Cardiac muscle cell (in vitro differentiated cells and primary cell): Measurements from ENCODE around the gene STAM. TPM values are rescaled to one million over a fixed set of nuclear protein-coding genes. Genes with fewer than 3 reads are reported as not detected.

Experiments used
- DNase-seq, 2 donors: peaks; one replicate each; pipeline versions ENCODE4 v3.0.0 to v3.0.0-alpha.2; 2010 to 2017; ENCODE audit warnings: low read depth in 1 of 2, low spot score in 1 of 2
- H3K27ac ChIP-seq: fragments of 200-600 bp; sonication (generic); 2 replicates; pipeline ENCODE4 v1.5.1; 2016
- H3K27me3 ChIP-seq: fragments of 200-600 bp; sonication (generic); 2 replicates; pipeline ENCODE4 v1.6.0; 2016; ENCODE audit warnings: control low read depth
- H3K36me3 ChIP-seq: fragments of 200-600 bp; sonication (generic); 2 replicates; pipeline ENCODE4 v1.5.1; 2016; ENCODE audit warnings: control low read depth
- H3K4me1 ChIP-seq: fragments of 200-600 bp; sonication (generic); 2 replicates; pipeline ENCODE4 v1.8.1; 2017; ENCODE audit warnings: low read depth, mild to moderate bottlenecking, mixed run types
- H3K4me3 ChIP-seq: fragments of 200-600 bp; sonication (generic); 2 replicates; pipeline ENCODE4 v1.5.1; 2016; ENCODE audit warnings: mild to moderate bottlenecking
- H3K9me3 ChIP-seq: fragments of 200-600 bp; sonication (generic); 2 replicates; pipeline ENCODE4 v1.5.1; 2017; ENCODE audit warnings: low read depth, mild to moderate bottlenecking, control low read depth
- polyA plus RNA-seq: library from polyadenylated mRNA; unstranded; fragments of >200 nt; fragmentation: Nextera tagmentation; extraction: Ambion mirVana; gene quantifications from 2 replicates; pipeline ENCODE4 v1.2.1, GENCODE V29; 2016
- total RNA-seq: library from RNA; depleted of rRNA; stranded (reverse); fragments of >200 nt; gene quantifications from 2 replicates; pipeline ENCODE4 v1.2.3, GENCODE V29; 2016
- TF ChIP-seq, protein P1 (sequence below): IDR thresholded peaks from 2 replicates; pipeline ENCODE4 v1.5.1; 2012; ENCODE audit warnings: low read depth, mild to moderate bottlenecking, low read length

The STAM gene
- total and polyA plus RNA-seq, 2 experiments from 2014 or later: 22.7 to 27.6 TPM

DNA sequence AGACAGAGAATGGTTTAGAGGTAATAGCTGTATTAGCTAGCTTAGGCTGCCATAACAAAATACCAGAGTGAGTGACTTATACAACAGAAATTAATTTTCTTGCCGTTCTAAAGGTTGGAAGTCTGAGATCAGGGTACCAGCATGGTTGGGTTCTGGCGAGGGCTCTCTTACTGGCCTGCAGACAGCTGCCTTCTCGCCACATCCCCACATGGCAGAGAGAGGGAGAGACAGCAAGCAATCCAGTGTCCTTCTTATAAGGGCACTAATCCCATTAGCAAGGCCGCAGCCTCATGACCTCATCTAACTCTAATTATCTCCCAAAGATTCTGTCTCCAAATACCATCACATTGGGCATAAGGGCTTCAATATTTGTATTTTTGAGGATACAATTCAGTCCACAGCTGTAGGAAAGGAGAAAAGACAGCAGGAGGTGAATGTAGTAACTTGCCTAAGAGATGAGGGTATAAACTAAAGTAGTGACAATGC lies 3.6 kb upstream of the STAM start:
- H3K9me3 ChIP-seq: no peaks in the 10 kb centered on the region
- H3K27me3 ChIP-seq: no peaks in the 10 kb centered on the region
- H3K4me3 ChIP-seq: no peak overlapping the region
- no peak for DNase-seq
- H3K4me1 ChIP-seq: peaks cover 6% of the 10 kb centered on the region
- TF ChIP-seq, protein P1, sequence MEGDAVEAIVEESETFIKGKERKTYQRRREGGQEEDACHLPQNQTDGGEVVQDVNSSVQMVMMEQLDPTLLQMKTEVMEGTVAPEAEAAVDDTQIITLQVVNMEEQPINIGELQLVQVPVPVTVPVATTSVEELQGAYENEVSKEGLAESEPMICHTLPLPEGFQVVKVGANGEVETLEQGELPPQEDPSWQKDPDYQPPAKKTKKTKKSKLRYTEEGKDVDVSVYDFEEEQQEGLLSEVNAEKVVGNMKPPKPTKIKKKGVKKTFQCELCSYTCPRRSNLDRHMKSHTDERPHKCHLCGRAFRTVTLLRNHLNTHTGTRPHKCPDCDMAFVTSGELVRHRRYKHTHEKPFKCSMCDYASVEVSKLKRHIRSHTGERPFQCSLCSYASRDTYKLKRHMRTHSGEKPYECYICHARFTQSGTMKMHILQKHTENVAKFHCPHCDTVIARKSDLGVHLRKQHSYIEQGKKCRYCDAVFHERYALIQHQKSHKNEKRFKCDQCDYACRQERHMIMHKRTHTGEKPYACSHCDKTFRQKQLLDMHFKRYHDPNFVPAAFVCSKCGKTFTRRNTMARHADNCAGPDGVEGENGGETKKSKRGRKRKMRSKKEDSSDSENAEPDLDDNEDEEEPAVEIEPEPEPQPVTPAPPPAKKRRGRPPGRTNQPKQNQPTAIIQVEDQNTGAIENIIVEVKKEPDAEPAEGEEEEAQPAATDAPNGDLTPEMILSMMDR: no peak
- no peak overlapping the region for H3K27ac ChIP-seq
- no peaks in the 10 kb centered on the region for H3K36me3 ChIP-seq

GRCh38 chr10:17643339-17643754 lies 604 bp upstream of the STAM start:
- TF ChIP-seq, protein P1: no peak
- Histone ChIP-seq H3K27ac (peak overlapping the region; percentile 100), H3K36me3 (no peaks in the 10 kb centered on the region), H3K9me3 (no peaks in the 10 kb centered on the region), H3K4me1 (peaks cover 8% of the 10 kb centered on the region), H3K27me3 (no peaks in the 10 kb centered on the region), H3K4me3 (peak overlapping the region; percentile 74)
- peak; percentile 71 to 83 for DNase-seq

GRCh38 chr10:17644485-17644943 lies 563 bp downstream of the STAM start:
- Histone ChIP-seq H3K27ac (peak overlapping the region; percentile 100), H3K27me3 (no peaks in the 10 kb centered on the region), H3K4me1 (peaks cover 8% of the 10 kb centered on the region), H3K36me3 (no peaks in the 10 kb centered on the region), H3K4me3 (peak overlapping the region; percentile 74), H3K9me3 (no peaks in the 10 kb centered on the region)
- TF ChIP-seq, protein P1: no peak
- DNase-seq: peak in 1 of 2 donors; percentile 52

GRCh38 chr10:17645621-17646345 lies 1.8 kb downstream of the STAM start:
- Histone ChIP-seq H3K27ac (peak overlapping the region; percentile 100), H3K9me3 (no peaks in the 10 kb centered on the region), H3K4me1 (peaks cover 8% of the 10 kb centered on the region), H3K4me3 (peak overlapping the region; percentile 74), H3K36me3 (no peaks in the 10 kb centered on the region), H3K27me3 (no peaks in the 10 kb centered on the region)
- no peak for DNase-seq
- TF ChIP-seq, protein P1: no peak

DNA sequence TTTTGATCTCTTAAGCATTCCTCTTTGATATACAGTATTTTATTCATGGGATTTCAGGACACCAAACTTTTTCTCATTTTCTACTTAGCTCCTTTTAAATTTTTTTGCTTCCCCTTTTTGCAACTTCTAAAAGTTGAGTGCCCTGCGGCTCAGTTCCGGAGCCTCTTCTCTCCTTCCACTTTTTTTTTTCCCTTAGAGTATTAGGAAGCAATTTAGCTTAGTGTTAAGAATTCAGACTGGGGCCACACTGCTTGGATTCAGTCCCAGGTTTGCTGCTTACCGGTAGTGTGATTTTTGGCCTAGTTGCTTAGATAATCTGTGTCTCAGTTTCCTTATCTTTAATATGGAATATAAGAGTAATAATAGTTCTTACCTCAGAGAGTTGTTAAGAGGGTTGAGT lies 3.4 kb downstream of the STAM start:
- no peak overlapping the region for H3K27ac ChIP-seq
- no peaks in the 10 kb centered on the region for H3K27me3 ChIP-seq
- H3K9me3 ChIP-seq: no peaks in the 10 kb centered on the region
- no peak overlapping the region for H3K4me3 ChIP-seq
- no peaks in the 10 kb centered on the region for H3K36me3 ChIP-seq
- DNase-seq: peak in 1 of 2 donors; percentile 37
- TF ChIP-seq, protein P1: no peak
- H3K4me1 ChIP-seq: peaks cover 8% of the 10 kb centered on the region
